K562 (cell line): Measurements from ENCODE around the gene RGS8.

Experiments
- ARHGAP35 ChIP-seq: fragments of 450-650 bp; IDR thresholded peaks from 2 replicates; pipeline ENCODE4 v1.6.1; 2018; ENCODE audit not compliant: partially characterized antibody
- ARID3A ChIP-seq: IDR thresholded peaks from 2 replicates; pipeline ENCODE4 v1.6.1; 2012; ENCODE audit warnings: low read depth, low read length, improper control_type of control experiment, borderline replicate concordance
- CCAR2 ChIP-seq: fragments of 200-400 bp; formaldehyde crosslinking; IDR thresholded peaks from 2 replicates; pipeline ENCODE4 v1.6.1; 2017; ENCODE audit warnings: mild to moderate bottlenecking, low read depth, low read length
- CEBPB ChIP-seq: fragments of 450-650 bp; IDR thresholded peaks from 2 replicates; pipeline ENCODE4 v1.6.1; 2016; ENCODE audit warnings: missing genetic modification characterization, missing compliant biosample characterization
- HNRNPLL ChIP-seq: fragments of 200-400 bp; formaldehyde crosslinking; IDR thresholded peaks from 2 replicates; pipeline ENCODE4 v1.6.1; 2017; ENCODE audit warnings: low read length, low read depth, mild to moderate bottlenecking; ENCODE audit not compliant: poor library complexity, severe bottlenecking
- NFIC ChIP-seq: fragments of 450-650 bp; IDR thresholded peaks from 2 replicates; pipeline ENCODE4 v1.6.1; 2017; ENCODE audit warnings: mild to moderate bottlenecking, inconsistent platforms
- PCBP2 ChIP-seq: fragments of 200-400 bp; formaldehyde crosslinking; IDR thresholded peaks from 2 replicates; pipeline ENCODE4 v1.6.1; 2018; ENCODE audit warnings: low read length, low read depth, mild to moderate bottlenecking, moderate library complexity; ENCODE audit not compliant: poor library complexity, severe bottlenecking
- PREB ChIP-seq: sonication (generic); formaldehyde crosslinking; IDR thresholded peaks from 2 replicates; pipeline ENCODE4 v1.8.1; 2023; ENCODE audit warnings: mild to moderate bottlenecking, missing genetic modification reagents
- TF ChIP-seq, protein P1 (sequence below): sonication (generic); formaldehyde crosslinking; IDR thresholded peaks from 2 replicates; pipeline ENCODE4 v1.9.0; 2022; ENCODE audit warnings: mild to moderate bottlenecking, missing genetic modification reagents

DNA sequence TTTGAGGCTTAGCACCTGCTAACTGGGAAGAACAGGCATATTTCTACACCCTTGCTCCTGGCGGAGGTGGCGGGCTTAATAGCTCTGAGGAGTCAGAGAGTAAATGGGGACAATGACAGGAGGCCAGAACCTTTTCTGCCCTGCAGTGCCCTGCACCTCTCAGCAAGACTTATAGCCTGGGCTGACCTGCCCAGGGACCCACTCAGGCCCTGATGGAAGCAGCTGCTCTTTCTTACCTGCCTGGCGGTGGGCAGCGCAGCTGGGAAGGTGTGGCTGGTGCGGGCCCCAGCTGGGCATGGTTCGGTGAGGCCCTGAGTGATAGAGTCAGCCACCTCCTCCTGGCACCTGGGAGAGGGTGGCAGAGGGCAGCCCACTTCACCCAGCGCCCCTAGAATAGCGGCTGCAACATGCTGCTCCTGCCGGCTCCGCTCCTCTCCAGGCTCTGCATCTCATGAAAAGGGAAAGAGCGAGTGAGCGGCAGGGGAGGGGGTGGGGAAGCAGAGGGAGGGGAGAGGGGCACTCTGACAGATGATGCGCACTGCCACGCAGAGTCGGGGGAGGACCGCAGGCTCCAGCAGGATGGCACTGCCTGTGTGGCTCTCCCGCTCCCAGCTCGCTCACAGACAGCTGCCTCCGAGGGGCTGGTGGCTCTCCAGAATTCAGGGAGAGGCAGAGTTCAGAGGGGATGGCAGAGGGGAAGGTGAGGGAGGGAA lies at the start of gene RGS8:
- TF ChIP-seq ARID3A (no peak), NFIC (no peak), PCBP2 (no peak), CEBPB (tag) (no peak), CCAR2 (no peak), HNRNPLL (no peak), ARHGAP35 (no peak), PREB (CRISPR knock-in tag) (no peak)
- TF ChIP-seq, protein P1, sequence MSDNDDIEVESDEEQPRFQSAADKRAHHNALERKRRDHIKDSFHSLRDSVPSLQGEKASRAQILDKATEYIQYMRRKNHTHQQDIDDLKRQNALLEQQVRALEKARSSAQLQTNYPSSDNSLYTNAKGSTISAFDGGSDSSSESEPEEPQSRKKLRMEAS (CRISPR knock-in tag) = no peak
